ENCODE data around the gene CDK13. TPM values are rescaled to one million over a fixed set of nuclear protein-coding genes. Genes with fewer than 3 reads are reported as not detected.
"Not testable (repeated sequence)": the region's sequence is repeated elsewhere in the genome, so short reads cannot be mapped to it uniquely, and the experiment has no call there.

Gene CDK13
- total RNA-seq, 6 experiments from 2014 or later = 21.2 to 35.2 (median 27.1) TPM

GRCh38 chr7:39909526-39909925 is 40.5 kb upstream of the CDK13 start:
- no peak for DNase-seq
- TF ChIP-seq POLR2A (IDR thresholded peaks at IDR 0.05) (no peak), CTCF (IDR thresholded peaks at IDR 0.05) (no peak)
- intact Hi-C loops (cut with DNase I) = no loop called here
- WGBS (ENCODE audit: insufficient coverage, low coverage, low lambda C conversion rate, missing lambda C conversion rate) = 100% methylated on average over 1 of the region's 1 CpG
- peak in 1 of 4 donors; percentile 26 for ATAC-seq
- H3K27me3 ChIP-seq = no peaks in the 10 kb centered on the region
- H3K9me3 ChIP-seq = no peaks in the 10 kb centered on the region
- no peak overlapping the region for H3K27ac ChIP-seq
- H3K4me3 ChIP-seq = no peak overlapping the region
- no peaks in the 10 kb centered on the region for H3K36me3 ChIP-seq
- no peaks in the 10 kb centered on the region for H3K4me1 ChIP-seq

GRCh38 chr7:39910108-39910869 is 39.8 kb upstream of the CDK13 start:
- no peak overlapping the region for H3K27ac ChIP-seq

GRCh38 chr7:39911167-39911566 is 38.9 kb upstream of the CDK13 start:
- Histone ChIP-seq H3K27me3 (no peaks in the 10 kb centered on the region), H3K27ac (no peak overlapping the region), H3K36me3 (no peaks in the 10 kb centered on the region), H3K4me1 (no peaks in the 10 kb centered on the region), H3K9me3 (no peaks in the 10 kb centered on the region), H3K4me3 (no peak overlapping the region)
- TF ChIP-seq CTCF (IDR thresholded peaks at IDR 0.05) (no peak), POLR2A (IDR thresholded peaks at IDR 0.05) (no peak)
- intact Hi-C loops (cut with DNase I) = no loop called here
- no peak for ATAC-seq
- DNase-seq = no peak
- 17% methylated on average over 1 of the region's 2 CpGs for WGBS (ENCODE audit: insufficient coverage, low coverage, low lambda C conversion rate, missing lambda C conversion rate)

More at GRCh38 chr7:39910108-39910869, 39.8 kb upstream of the CDK13 start:
- peak in 2 of 3 donors; percentile 41 to 56 for DNase-seq
- TF ChIP-seq CTCF (IDR thresholded peaks at IDR 0.05) (no peak), POLR2A (IDR thresholded peaks at IDR 0.05) (no peak)
- no peaks in the 10 kb centered on the region for H3K4me1 ChIP-seq
- intact Hi-C loops (cut with DNase I) = no loop called here
- no peaks in the 10 kb centered on the region for H3K36me3 ChIP-seq
- ATAC-seq = peak; percentile 16 to 57 (median 46)
- 60% methylated on average over 4 of the region's 7 CpGs for WGBS (ENCODE audit: insufficient coverage, low coverage, low lambda C conversion rate, missing lambda C conversion rate)
- H3K9me3 ChIP-seq = no peaks in the 10 kb centered on the region
- no peaks in the 10 kb centered on the region for H3K27me3 ChIP-seq
- H3K4me3 ChIP-seq = no peak overlapping the region

- H3K36me3 ChIP-seq; H3K4me3 ChIP-seq; intact Hi-C loops (cut with DNase I); DNase-seq; H3K9me3 ChIP-seq; H3K4me1 ChIP-seq; H3K27ac ChIP-seq; ATAC-seq; H3K27me3 ChIP-seq: not testable (repeated sequence)
- 89% methylated on average over 7 of the region's 8 CpGs for WGBS (ENCODE audit: insufficient coverage, low coverage, low lambda C conversion rate, missing lambda C conversion rate)
These were observed 34.2 kb upstream of the CDK13 start for GRCh38 chr7:39915847-39916246.

GRCh38 chr7:39919646-39920045 is 30.4 kb upstream of the CDK13 start:
- 20% methylated on average over 2 of the region's 2 CpGs for WGBS (ENCODE audit: insufficient coverage, low coverage, low lambda C conversion rate, missing lambda C conversion rate)
- H3K27me3 ChIP-seq = no peaks in the 10 kb centered on the region
- intact Hi-C loops (cut with DNase I) = no loop called here
- H3K36me3 ChIP-seq = no peaks in the 10 kb centered on the region
- no peaks in the 10 kb centered on the region for H3K9me3 ChIP-seq
- peak overlapping the region in 1 of 3 donors; percentile 52 for H3K27ac ChIP-seq
- peaks cover 0 to 14% (median 0%) of the 10 kb centered on the region in 4 donors for H3K4me1 ChIP-seq
- ATAC-seq (peak; percentile 94 to 99 (median 98)), DNase-seq (peak; percentile 73 to 88 (median 85))
- TF ChIP-seq CTCF (IDR thresholded peaks at IDR 0.05) = no peak
- H3K4me3 ChIP-seq = no peak overlapping the region

Measured in right lobe of liver (tissue), 6 donors.